Measurements from ENCODE around the gene BLTP3B.

BLTP3B gene

GRCh38 chr12:100128512-100128908 lies 14.2 kb downstream of the BLTP3B start:
- TF ChIP-seq RAD21 (IDR thresholded peaks at IDR 0.05; ENCODE audit: low read depth), result peak; percentile 26; the same call in 1 of the 2 replicates
- no peak for TF ChIP-seq ZBTB7A (IDR thresholded peaks at IDR 0.05; ENCODE audit: low read depth)
- TF ChIP-seq NFIC (IDR thresholded peaks at IDR 0.05), result no peak
- peak; percentile 95 for TF ChIP-seq CEBPB (IDR thresholded peaks at IDR 0.05)
- TF ChIP-seq YY1 (IDR thresholded peaks at IDR 0.05; ENCODE audit: low read depth), result no peak
- TF ChIP-seq USF1 (IDR thresholded peaks at IDR 0.05), result no peak

GRCh38 chr12:100127766-100128511 lies 14.7 kb downstream of the BLTP3B start:
- TF ChIP-seq REST (IDR thresholded peaks at IDR 0.05; ENCODE audit: low read depth) (no peak), MAX (IDR thresholded peaks at IDR 0.05) (no peak), NFIC (IDR thresholded peaks at IDR 0.05) (no peak), TAF1 (IDR thresholded peaks at IDR 0.05; ENCODE audit: low read depth) (no peak), RAD21 (IDR thresholded peaks at IDR 0.05; ENCODE audit: low read depth) (no peak), CREB1 (IDR thresholded peaks at IDR 0.05; ENCODE audit: low read depth) (no peak), ZBTB7A (IDR thresholded peaks at IDR 0.05; ENCODE audit: low read depth) (no peak), TCF12 (IDR thresholded peaks at IDR 0.05; ENCODE audit: low read depth) (no peak), CEBPB (IDR thresholded peaks at IDR 0.05) (no peak), FOXM1 (IDR thresholded peaks at IDR 0.05; ENCODE audit: borderline replicate concordance, low read depth) (no peak), EGR1 (IDR thresholded peaks at IDR 0.05) (no peak), USF1 (IDR thresholded peaks at IDR 0.05) (no peak)

DNA sequence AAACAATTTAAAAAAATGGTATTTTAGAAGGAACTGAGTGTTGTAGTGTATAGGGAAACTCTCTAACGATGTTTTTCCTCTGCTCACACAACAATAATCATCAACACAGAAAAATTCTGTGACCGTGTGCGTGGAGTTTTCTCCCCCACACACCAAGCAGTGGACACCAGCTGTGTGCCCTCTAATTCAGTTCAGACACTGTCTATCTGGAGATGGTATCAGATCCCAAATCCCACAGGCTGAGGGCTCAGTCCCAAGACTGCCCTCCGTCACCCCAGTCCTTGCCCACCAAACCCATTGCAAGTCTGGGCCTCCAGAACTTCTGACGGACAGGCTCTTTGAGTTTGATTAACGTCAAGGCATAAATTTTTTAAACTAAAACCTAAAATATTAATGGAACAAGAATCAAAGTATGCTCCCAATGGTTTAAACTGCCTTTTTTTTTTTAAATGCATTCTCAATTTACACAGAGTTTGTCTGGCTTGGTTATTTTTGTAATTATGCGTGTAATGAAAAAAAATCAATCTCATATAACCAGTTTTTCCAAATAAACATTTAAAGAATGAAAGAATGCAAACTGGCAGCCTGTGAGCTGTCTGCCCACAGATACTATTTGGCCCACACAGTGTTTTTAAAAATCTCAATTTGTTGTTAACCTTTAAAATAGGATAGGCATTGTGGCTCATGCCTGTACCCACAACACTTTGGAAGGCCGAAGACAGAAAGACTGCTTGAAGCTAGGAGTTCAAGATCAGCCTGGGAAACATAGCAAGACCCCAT lies 19.2 kb downstream of the BLTP3B start:
- TF ChIP-seq NFIC (IDR thresholded peaks at IDR 0.05), result no peak
- TF ChIP-seq ZBTB7A (IDR thresholded peaks at IDR 0.05; ENCODE audit: low read depth), result no peak
- no peak for TF ChIP-seq MAX (IDR thresholded peaks at IDR 0.05)
- TF ChIP-seq REST (IDR thresholded peaks at IDR 0.05; ENCODE audit: low read depth), result no peak
- no peak for TF ChIP-seq EP300 (IDR thresholded peaks at IDR 0.05; ENCODE audit: borderline replicate concordance)
- no peak for TF ChIP-seq TEAD4 (IDR thresholded peaks at IDR 0.05)
- no peak for TF ChIP-seq RAD21 (IDR thresholded peaks at IDR 0.05; ENCODE audit: low read depth)
- TF ChIP-seq YY1 (IDR thresholded peaks at IDR 0.05; ENCODE audit: low read depth), result no peak
- no peak for TF ChIP-seq USF1 (IDR thresholded peaks at IDR 0.05)
- no peak for TF ChIP-seq FOXM1 (IDR thresholded peaks at IDR 0.05; ENCODE audit: borderline replicate concordance, low read depth)
- no peak for TF ChIP-seq CREB1 (IDR thresholded peaks at IDR 0.05; ENCODE audit: low read depth)
- TF ChIP-seq EGR1 (IDR thresholded peaks at IDR 0.05), result no peak
- TF ChIP-seq TCF12 (IDR thresholded peaks at IDR 0.05; ENCODE audit: low read depth), result no peak
- TF ChIP-seq TAF1 (IDR thresholded peaks at IDR 0.05; ENCODE audit: low read depth), result no peak
- no peak for TF ChIP-seq CEBPB (IDR thresholded peaks at IDR 0.05)

- TF ChIP-seq TAF1 (IDR thresholded peaks at IDR 0.05; ENCODE audit: low read depth) (no peak), MAX (IDR thresholded peaks at IDR 0.05) (no peak), FOXM1 (IDR thresholded peaks at IDR 0.05; ENCODE audit: borderline replicate concordance, low read depth) (no peak), NFIC (IDR thresholded peaks at IDR 0.05) (no peak), EGR1 (IDR thresholded peaks at IDR 0.05) (no peak), USF1 (IDR thresholded peaks at IDR 0.05) (no peak), TCF12 (IDR thresholded peaks at IDR 0.05; ENCODE audit: low read depth) (no peak), ZBTB7A (IDR thresholded peaks at IDR 0.05; ENCODE audit: low read depth) (no peak), YY1 (IDR thresholded peaks at IDR 0.05; ENCODE audit: low read depth) (no peak), TEAD4 (IDR thresholded peaks at IDR 0.05) (no peak), REST (IDR thresholded peaks at IDR 0.05; ENCODE audit: low read depth) (no peak), CEBPB (IDR thresholded peaks at IDR 0.05) (no peak), EP300 (IDR thresholded peaks at IDR 0.05; ENCODE audit: borderline replicate concordance) (no peak)
Observed at GRCh38 chr12:100120355-100120754, 22.3 kb downstream of the BLTP3B start.
